Measurements from ENCODE around the gene SLCO4A1. TPM values are rescaled to one million over a fixed set of nuclear protein-coding genes. Genes with fewer than 3 reads are reported as not detected.
A peak's percentile ranks its signal among the peaks of the same experiment; 100 is the strongest.

Gene SLCO4A1
- total RNA-seq, 1 experiment from 2014 or later = 62.4 TPM

DNA sequence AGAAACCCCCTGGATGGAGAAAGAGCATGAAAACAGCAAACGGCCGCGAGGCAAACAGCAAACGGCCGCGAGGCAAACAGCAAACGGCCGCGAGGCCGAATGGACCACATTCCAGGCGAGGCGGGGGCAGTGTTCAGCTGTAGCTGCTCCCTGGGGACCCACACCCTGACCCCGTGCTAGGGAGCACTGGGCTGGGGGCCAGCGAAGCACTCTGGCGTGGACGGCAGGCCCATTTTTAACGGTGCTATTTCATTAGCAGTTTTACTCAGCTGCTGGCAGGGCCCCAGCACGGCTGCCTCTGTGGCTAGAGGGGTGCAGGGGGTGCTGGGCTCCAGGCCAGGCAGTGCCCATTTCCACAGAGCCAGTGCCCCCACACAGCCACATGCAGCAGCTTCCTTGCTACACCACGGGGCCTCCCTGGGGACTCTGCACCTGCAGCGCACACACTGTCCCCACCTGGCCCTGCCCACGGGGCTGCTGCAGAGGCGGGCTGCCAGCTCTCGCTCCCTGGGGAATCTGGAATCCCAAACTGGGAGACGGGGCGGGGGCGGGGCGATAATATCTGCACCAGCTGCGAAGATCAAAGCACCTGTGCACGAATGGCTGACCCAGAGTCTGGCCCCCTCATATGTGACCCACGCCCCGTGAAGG lies 35.6 kb upstream of the SLCO4A1 start:
- peak; percentile 73 for DNase-seq (ENCODE audit: low read depth)

DNA sequence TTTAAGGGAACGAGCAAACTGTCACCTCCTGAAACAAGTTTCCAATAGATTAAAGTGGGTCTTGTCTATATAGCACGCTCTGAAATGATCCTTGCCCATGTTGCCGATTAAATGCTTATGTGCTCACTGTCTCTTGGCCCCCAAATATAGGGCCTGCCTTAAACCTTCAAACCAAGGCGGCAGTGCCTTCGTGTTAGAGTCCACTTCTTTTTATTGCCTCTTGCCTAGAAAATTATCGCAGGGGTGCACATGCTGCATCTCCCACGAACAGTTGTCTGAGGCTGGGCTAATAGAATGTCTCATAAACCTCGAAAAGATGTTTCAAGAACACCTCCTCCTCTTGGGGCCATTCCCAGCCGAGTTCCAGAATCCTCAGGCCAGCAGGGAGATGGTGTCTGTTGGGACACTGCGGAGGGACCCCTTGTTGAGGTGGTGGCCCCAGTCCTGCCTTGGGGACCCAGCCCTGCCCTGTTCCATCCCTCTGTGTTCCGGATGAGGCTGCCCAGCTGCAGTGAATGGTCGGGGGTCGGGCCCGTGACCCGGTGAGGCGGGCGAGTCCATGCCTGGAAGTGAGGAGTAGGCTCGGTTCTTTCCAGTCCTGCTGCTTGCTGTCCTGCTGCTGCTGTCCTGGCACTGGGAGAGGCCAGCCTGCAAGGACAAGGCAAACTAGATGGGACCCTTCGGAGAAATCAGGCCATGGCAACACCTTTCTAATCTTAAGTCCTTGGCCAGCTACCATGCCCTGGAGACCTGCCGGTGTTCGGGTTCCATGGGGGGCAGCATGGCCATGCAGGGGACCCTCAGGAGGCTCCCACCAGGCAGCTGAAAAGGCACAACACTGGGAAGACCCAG lies 34.7 kb upstream of the SLCO4A1 start:
- no peak for DNase-seq (ENCODE audit: low read depth)

DNA sequence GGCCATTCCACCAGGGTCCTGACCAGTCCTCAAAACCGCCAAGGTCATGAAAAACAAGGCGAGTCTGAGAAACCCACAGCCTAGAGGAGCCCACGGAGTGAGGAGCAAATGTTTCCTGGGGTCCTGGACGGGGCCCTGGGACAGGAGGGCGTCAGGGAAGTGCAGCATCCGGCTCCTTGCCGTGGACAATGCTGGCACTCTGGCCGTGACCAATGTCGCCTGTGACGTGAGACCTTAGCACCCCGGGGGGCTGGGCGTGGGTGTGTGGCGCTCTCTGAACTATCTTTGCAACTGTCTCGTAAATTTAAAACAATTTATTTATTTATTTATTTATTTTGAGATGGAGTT lies 34.1 kb upstream of the SLCO4A1 start:
- no peak for DNase-seq (ENCODE audit: low read depth)

- no peak for DNase-seq (ENCODE audit: low read depth)
Measured at GRCh38 chr20:62609279-62609720, 33.0 kb upstream of the SLCO4A1 start.

GRCh38 chr20:62609811-62610757 lies 32.2 kb upstream of the SLCO4A1 start:
- no peak for DNase-seq (ENCODE audit: low read depth)

DNA sequence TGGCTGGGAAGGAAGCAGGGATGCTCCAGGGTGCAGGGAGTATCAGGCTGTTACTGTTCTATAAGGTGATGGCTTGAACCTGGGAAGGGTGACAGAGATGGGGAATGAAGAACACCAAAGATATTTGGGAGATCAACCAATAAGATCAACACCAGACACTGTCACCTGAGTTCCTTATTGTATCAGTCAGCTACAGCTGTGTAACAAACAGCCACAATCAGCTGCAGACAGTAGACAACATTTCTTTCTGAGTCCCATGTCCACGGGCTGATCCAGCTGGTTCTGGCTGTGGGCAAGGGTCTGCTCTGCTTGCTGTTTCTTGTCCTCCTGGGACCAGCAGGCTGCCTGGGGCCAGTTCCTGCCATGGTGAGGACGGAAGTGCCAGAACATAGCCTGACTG lies 31.3 kb upstream of the SLCO4A1 start:
- DNase-seq (ENCODE audit: low read depth) = no peak

GRCh38 chr20:62611819-62612218 lies 30.5 kb upstream of the SLCO4A1 start:
- no peak for DNase-seq (ENCODE audit: low read depth)

DNA sequence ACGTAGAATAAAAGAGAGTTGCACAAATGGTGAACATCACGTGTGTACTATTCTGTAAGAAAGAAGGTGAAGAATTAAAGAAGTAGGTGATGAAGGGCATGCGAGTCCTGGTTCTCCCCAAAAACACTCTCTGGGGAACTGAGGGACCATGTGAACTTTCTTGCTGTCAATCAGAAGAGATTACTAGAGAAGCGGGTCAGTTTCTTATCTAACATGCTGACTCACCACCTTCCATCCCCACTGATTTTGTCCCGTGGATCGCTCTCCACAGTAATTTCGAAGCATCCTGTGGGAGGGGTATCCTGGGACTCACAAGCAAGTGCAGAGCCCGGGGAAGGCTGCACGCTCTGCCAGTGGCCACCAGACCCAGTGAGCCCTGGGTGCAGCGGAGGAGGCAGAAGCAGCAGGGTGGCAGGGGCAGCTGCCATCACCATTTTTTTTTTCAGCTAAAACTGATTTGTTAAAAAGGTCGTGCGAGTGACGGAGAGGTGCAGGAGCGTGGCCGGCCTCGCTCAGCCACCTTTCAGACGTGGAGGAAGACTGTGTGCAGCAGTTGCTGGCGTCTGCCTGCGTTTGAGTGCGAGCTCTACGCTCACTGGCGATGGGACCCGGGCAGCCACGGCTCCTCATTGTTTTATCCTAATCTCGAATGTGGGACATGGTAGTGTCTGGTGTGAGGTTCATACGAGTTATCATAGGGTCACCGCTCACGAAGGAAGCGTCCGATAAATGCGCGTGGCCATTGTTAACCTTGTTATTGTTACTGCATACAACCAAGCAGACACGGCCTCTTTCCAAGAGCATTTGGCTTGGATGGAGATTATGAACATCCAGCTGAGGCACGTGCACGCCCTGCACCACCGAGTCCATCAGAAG lies 28.0 kb upstream of the SLCO4A1 start:
- DNase-seq (ENCODE audit: low read depth) = no peak

GRCh38 chr20:62614961-62615680 lies 27.2 kb upstream of the SLCO4A1 start:
- DNase-seq (ENCODE audit: low read depth) = no peak

DNA sequence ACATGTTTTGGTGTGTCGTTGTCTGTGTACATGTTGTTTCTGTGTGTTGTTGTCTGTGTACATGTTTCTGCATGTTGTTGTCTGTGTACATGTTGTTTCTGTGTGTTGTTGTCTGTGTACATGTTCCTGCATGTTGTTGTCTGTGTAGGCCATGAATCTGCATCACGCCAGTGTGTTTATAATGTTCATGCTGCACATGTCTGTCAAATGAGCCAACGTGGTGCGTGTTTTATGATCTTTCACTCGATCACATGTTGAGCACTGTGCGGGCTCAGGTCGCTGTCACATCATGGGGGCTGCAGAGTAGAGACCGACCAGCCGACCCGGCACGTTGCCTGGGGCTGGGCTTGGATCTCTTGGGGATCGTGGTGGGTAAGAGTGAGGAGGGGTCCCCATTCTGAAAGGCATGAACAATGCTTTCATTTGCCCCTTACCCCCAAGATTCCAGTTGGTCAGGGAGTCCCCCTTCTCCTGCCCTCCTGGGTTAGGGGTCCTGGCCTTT lies 26.5 kb upstream of the SLCO4A1 start:
- no peak for DNase-seq (ENCODE audit: low read depth)

- peak; percentile 78 for DNase-seq (ENCODE audit: low read depth)
Measured at GRCh38 chr20:62616728-62617621, 25.3 kb upstream of the SLCO4A1 start.

DNA sequence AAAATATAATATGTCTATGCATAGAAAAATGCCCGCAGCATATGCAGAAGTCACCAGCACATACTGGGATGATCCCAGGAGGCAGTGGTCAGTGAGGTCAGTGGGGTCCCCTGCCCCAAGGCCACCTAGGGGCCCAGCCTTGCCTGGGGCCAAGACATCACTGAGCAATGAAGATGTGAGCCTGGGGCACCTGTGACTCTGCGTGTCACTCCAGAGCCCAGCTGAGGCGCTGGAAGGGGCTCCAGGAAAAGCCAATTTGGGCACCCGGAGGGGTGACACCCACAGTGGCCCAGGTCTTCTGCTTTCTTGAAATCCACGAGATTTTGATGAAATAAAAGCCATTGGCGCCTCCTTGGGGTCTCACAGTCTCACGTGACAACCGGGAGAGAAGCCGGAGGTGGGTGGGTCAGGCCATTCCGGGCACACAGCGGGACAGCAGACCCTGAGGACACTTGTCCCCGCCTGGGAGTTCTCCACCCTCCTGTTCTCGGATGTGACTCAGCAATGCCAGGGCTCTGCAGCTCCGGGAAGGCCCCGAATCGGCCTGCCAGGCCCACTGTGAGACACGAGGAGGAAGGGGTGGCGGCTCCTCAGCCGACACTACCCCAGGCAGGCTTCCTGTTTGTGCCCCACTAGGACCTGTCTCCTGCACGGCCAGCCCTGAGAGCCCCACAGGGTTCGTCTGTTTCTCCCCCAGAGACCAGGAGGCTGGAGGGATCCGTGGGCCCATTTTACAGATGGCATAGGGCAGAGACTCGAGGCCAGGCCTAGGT lies 24.4 kb upstream of the SLCO4A1 start:
- peak; percentile 91 for DNase-seq (ENCODE audit: low read depth)

GRCh38 chr20:62618611-62619529 lies 23.4 kb upstream of the SLCO4A1 start:
- peak; percentile 75 for DNase-seq (ENCODE audit: low read depth)

DNA sequence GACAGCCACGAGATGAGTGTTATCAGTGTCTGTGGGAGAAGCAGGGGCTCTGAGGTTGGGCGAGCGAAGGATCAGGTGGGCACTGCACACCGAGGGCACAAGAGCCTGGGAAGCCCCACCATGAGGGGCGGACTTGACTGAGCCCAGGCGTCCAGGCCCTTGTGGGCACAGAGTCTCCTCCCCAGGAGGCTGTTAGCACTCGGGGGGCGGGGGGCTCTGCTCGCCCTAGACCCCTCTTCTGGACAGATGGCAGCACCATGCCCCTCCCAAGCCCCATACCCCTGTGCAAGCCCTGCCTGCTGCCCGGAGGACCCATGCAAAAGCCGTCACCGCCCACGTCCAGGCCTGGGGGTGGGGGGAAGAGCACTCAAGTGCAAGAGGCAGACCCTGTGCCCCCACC lies 21.7 kb upstream of the SLCO4A1 start:
- no peak for DNase-seq (ENCODE audit: low read depth)

- DNase-seq (ENCODE audit: low read depth) = peak; percentile 68
Measured at GRCh38 chr20:62621251-62622110, 20.8 kb upstream of the SLCO4A1 start.

- no peak for DNase-seq (ENCODE audit: low read depth)
Measured at GRCh38 chr20:62622178-62622876, 20.0 kb upstream of the SLCO4A1 start.
